H1 (cell line): ENCODE data around the gene PLPPR1. TPM values are rescaled to one million over a fixed set of nuclear protein-coding genes. Genes with fewer than 3 reads are reported as not detected.
"Not testable (repeated sequence)": the region's sequence is repeated elsewhere in the genome, so short reads cannot be mapped to it uniquely, and the experiment has no call there.

Experiments used
- CTCF ChIA-PET: fragments of 300-600 bp; sonication (Branson Sonifier 250); formaldehyde crosslinking; loops from one replicate; lab custom pipeline; 2021; ENCODE audit not compliant: partially characterized antibody; lab: Charles Lee
- POLR2A ChIA-PET: fragments of 300-600 bp; sonication (Branson Sonifier 250); formaldehyde crosslinking; loops from one replicate; lab custom pipeline; 2021; ENCODE audit warnings: inconsistent platforms; ENCODE audit not compliant: partially characterized antibody; lab: Charles Lee
- DNase-seq, 2 experiments: peaks; one replicate each; pipeline versions ENCODE4 v3.0.0 to v3.0.0-alpha.2; 2010 to 2022; ENCODE audit warnings: low spot score in 2 of 2, low read depth in 1 of 2, mixed read lengths in 1 of 2
- FAIRE-seq: peaks from 2 replicates; lab custom pipeline; 2011; peaks lifted over from hg19 to GRCh38; lab: Jason Lieb, UNC
- H2AFZ ChIP-seq: 2 replicates; pipeline ENCODE4 v1.8.1; 2012; ENCODE audit warnings: low read length, inconsistent platforms
- H2AK5ac ChIP-seq: 2 replicates; pipeline ENCODE4 v1.6.1; 2013; ENCODE audit warnings: low read depth, low read length
- H2BK120ac ChIP-seq: replicated peaks from 2 replicates; pipeline ENCODE3; 2013; ENCODE audit warnings: low read depth, low read length, inconsistent platforms
- H2BK12ac ChIP-seq: 2 replicates; pipeline ENCODE4 v1.6.1; 2013; ENCODE audit warnings: low read depth, low read length
- H2BK15ac ChIP-seq: 2 replicates; pipeline ENCODE4 v1.6.1; 2013; ENCODE audit warnings: low read length
- H2BK20ac ChIP-seq: 2 replicates; pipeline ENCODE4 v1.6.1; 2013; ENCODE audit warnings: low read length
- H2BK5ac ChIP-seq: 2 replicates; pipeline ENCODE4 v1.6.1; 2013; ENCODE audit warnings: low read depth, low read length
- H3K14ac ChIP-seq: 2 replicates; pipeline ENCODE4 v1.6.1; 2013; ENCODE audit warnings: inconsistent platforms; ENCODE audit not compliant: insufficient read length
- H3K18ac ChIP-seq: 2 replicates; pipeline ENCODE4 v1.6.1; 2013; ENCODE audit warnings: low read length; ENCODE audit errors: extremely low read depth
- H3K23ac ChIP-seq: 2 replicates; pipeline ENCODE4 v1.6.1; 2013; ENCODE audit warnings: inconsistent platforms; ENCODE audit not compliant: insufficient read length
- H3K23me2 ChIP-seq: 2 replicates; pipeline ENCODE4 v1.6.1; 2013; ENCODE audit warnings: low read depth, low read length
- H3K27ac ChIP-seq: 2 replicates; pipeline ENCODE4 v1.6.1; 2011; ENCODE audit warnings: low read depth, low read length, inconsistent platforms
- H3K27me3 ChIP-seq, 4 experiments: replicated peaks in 1 of 4; 1 replicate in 1 of 4; 2 replicates in 3 of 4; pipeline versions ENCODE4 v1.6.1 to v1.8.1; 2011 to 2013; ENCODE audit warnings: low read length in 3 of 4, mild to moderate bottlenecking in 3 of 4, inconsistent platforms in 2 of 4, mixed read lengths in 2 of 4, moderate library complexity in 1 of 4; ENCODE audit not compliant: control insufficient read depth in 3 of 4, insufficient read depth in 3 of 4; ENCODE audit errors: extremely low read depth in 1 of 4
- H3K36me3 ChIP-seq, 4 experiments: 2 replicates each; pipeline versions ENCODE4 v1.6.1 to v1.8.1; 2011 to 2013; ENCODE audit warnings: mild to moderate bottlenecking in 4 of 4, low read length in 3 of 4, moderate library complexity in 2 of 4, control low read depth in 1 of 4, inconsistent platforms in 1 of 4; ENCODE audit not compliant: insufficient read depth in 4 of 4, control insufficient read depth in 2 of 4
- H3K4ac ChIP-seq: replicated peaks from 2 replicates; pipeline ENCODE3; 2013; ENCODE audit warnings: low read length, low read depth, mixed read lengths, inconsistent platforms; ENCODE audit not compliant: insufficient read length
- H3K4me1 ChIP-seq, 4 experiments: replicated peaks in 1 of 4; 1 replicate in 1 of 4; 2 replicates in 3 of 4; pipeline versions ENCODE4 v1.6.1 to v1.8.1; 2011 to 2013; ENCODE audit warnings: low read length in 3 of 4, inconsistent platforms in 2 of 4, mixed read lengths in 1 of 4; ENCODE audit not compliant: insufficient read depth in 4 of 4, control insufficient read depth in 3 of 4
- H3K4me2 ChIP-seq, 2 experiments: 2 replicates each; pipeline versions ENCODE4 v1.6.1 to v1.8.1; 2011 to 2013; ENCODE audit warnings: low read depth in 2 of 2, low read length in 2 of 2, control low read depth in 1 of 2, inconsistent platforms in 1 of 2, mild to moderate bottlenecking in 1 of 2; ENCODE audit not compliant: insufficient read depth in 1 of 2
- H3K4me3 ChIP-seq, 4 experiments: fragments of 200-600, 300-600 bp in 1 of 4; sonication (generic), shearing (Covaris generic), sonication (Bioruptor Twin) in 1 of 4; 2 replicates each; pipeline versions ENCODE4 v1.5.1 to v1.8.1; 2011 to 2016; ENCODE audit warnings: low read length in 4 of 4, low read depth in 3 of 4, control low read depth in 2 of 4, inconsistent platforms in 2 of 4, mild to moderate bottlenecking in 2 of 4, mixed read lengths in 1 of 4, moderate library complexity in 1 of 4; ENCODE audit not compliant: insufficient read depth in 2 of 4; ENCODE audit errors: extremely low read depth in 1 of 4
- H3K56ac ChIP-seq: replicated peaks from 2 replicates; pipeline ENCODE3; 2013; ENCODE audit warnings: low read depth, mild to moderate bottlenecking, mixed read lengths, low read length, inconsistent platforms; ENCODE audit not compliant: insufficient read length
- H3K79me1 ChIP-seq: 2 replicates; pipeline ENCODE4 v1.6.1; 2013; ENCODE audit warnings: low read depth, low read length, control low read depth
- H3K79me2 ChIP-seq, 2 experiments: 2 replicates each; pipeline versions ENCODE4 v1.6.1 to v1.8.1; 2012 to 2013; ENCODE audit warnings: low read length in 2 of 2, mild to moderate bottlenecking in 2 of 2, inconsistent platforms in 1 of 2; ENCODE audit not compliant: insufficient read depth in 2 of 2, control insufficient read depth in 1 of 2
- H3K9ac ChIP-seq, 4 experiments: replicated peaks in 1 of 4; 1 replicate in 1 of 4; 2 replicates in 3 of 4; pipeline versions ENCODE4 v1.6.1 to v1.8.1; 2011 to 2013; ENCODE audit warnings: low read depth in 3 of 4, low read length in 3 of 4, control low read depth in 2 of 4, mild to moderate bottlenecking in 2 of 4, moderate library complexity in 2 of 4, inconsistent platforms in 1 of 4; ENCODE audit errors: extremely low read depth in 1 of 4
- H3K9me3 ChIP-seq, 2 experiments: 2 replicates each; pipeline versions ENCODE4 v1.6.1 to v1.8.1; 2012 to 2013; ENCODE audit warnings: mild to moderate bottlenecking in 2 of 2, moderate library complexity in 2 of 2, control low read depth in 1 of 2, inconsistent platforms in 1 of 2, low read depth in 1 of 2, low read length in 1 of 2, mixed read lengths in 1 of 2; ENCODE audit not compliant: insufficient read depth in 2 of 2
- H4K20me1 ChIP-seq, 2 experiments: replicated peaks in 1 of 2; 2 replicates each; pipeline versions ENCODE3 to v1.8.1; 2011 to 2013; ENCODE audit warnings: inconsistent platforms in 2 of 2, low read length in 2 of 2, mild to moderate bottlenecking in 1 of 2; ENCODE audit not compliant: insufficient read depth in 2 of 2, control insufficient read depth in 1 of 2
- H4K5ac ChIP-seq: 2 replicates; pipeline ENCODE4 v1.6.1; 2013; ENCODE audit warnings: low read length, low read depth, mixed read lengths, inconsistent platforms; ENCODE audit not compliant: insufficient read length
- H4K8ac ChIP-seq: 2 replicates; pipeline ENCODE4 v1.8.0; 2013; ENCODE audit warnings: mild to moderate bottlenecking, moderate library complexity, low read length, inconsistent platforms; ENCODE audit not compliant: insufficient read depth; ENCODE audit errors: extremely low read depth
- H4K91ac ChIP-seq: replicated peaks from 2 replicates; pipeline ENCODE3; 2013; ENCODE audit warnings: low read length, mixed read lengths, inconsistent platforms; ENCODE audit not compliant: insufficient read length
- WGBS, 2 experiments: shearing (Covaris generic) in 1 of 2; methylation state at CpG; one replicate each; pipeline versions ENCODE4 v1.1.6 to v1.1.7; 2013 to 2015; ENCODE audit warnings: low lambda C conversion rate in 2 of 2, mixed read lengths in 2 of 2, inconsistent platforms in 1 of 2, low coverage in 1 of 2, missing lambda C conversion rate in 1 of 2; ENCODE audit not compliant: insufficient replicate concordance in 2 of 2, insufficient coverage in 1 of 2, insufficient read length in 1 of 2; ENCODE audit errors: extremely low coverage in 1 of 2, missing lambda C conversion rate in 1 of 2; 5-methylcytosine and 5-hydroxymethylcytosine counted together
- polyA plus RNA-seq, 7 experiments: library from polyadenylated mRNA; depleted of rRNA in 3 of 7; stranded (reverse) in 5 of 7; unstranded in 2 of 7; fragments of >200 nt in 5 of 7; fragments of 200-250 nt in 2 of 7; gene quantifications; 1 replicate in 5 of 7; 2 replicates in 1 of 7; 4 replicates in 1 of 7; pipeline versions ENCODE4 v1.2.1 to v1.2.3, GENCODE V29; 2011 to 2013; ENCODE audit warnings: missing spikeins in 2 of 7, mixed read lengths in 2 of 7
- total RNA-seq: library from RNA; stranded (reverse); fragmentation: NEBNext Ultra II Directional; extraction: Animal tissue kit (Norgen Biotek cat#: 25700); gene quantifications from 2 replicates; pipeline ENCODE4 v1.2.1, GENCODE V29; 2021

Gene PLPPR1
- total and polyA plus RNA-seq, 2 of the 8 experiments (the other 6 are each of a cell fraction or from before 2014, with no cell fraction given), result 1.4 to 1.8 TPM

GRCh38 chr9:101327422-101327909 lies 298.9 kb downstream of the PLPPR1 start:
- H3K4me2 ChIP-seq, DNase-seq, H3K79me2 ChIP-seq, H3K14ac ChIP-seq, H4K91ac ChIP-seq, H3K79me1 ChIP-seq, H3K4me3 ChIP-seq, H4K20me1 ChIP-seq, H2BK5ac ChIP-seq, H2BK15ac ChIP-seq, H3K36me3 ChIP-seq, FAIRE-seq, H4K8ac ChIP-seq, H4K5ac ChIP-seq, H2AFZ ChIP-seq, H3K23ac ChIP-seq, H2AK5ac ChIP-seq, H3K56ac ChIP-seq, H3K23me2 ChIP-seq, H2BK20ac ChIP-seq, H3K4ac ChIP-seq, H3K18ac ChIP-seq, H3K9ac ChIP-seq, H3K27ac ChIP-seq, H2BK12ac ChIP-seq, H2BK120ac ChIP-seq, H3K4me1 ChIP-seq, H3K9me3 ChIP-seq, POLR2A ChIA-PET, H3K27me3 ChIP-seq: not testable (repeated sequence)
- CTCF ChIA-PET, result interaction anchor here (1.1 kb wide), 1 partner anchor 727 kb away, joined by 3 read pairs; no protein-coding TSS in a partner anchor
- 97% methylated on average over 3 of the region's 3 CpGs; no CpG with 5 or more reads in 1 of the 2 experiments for WGBS, 2 experiments
